SU-DHL-6 (cell line): ENCODE measurements around the gene ZNF319.

ENCODE experiments used
- EZH2phosphoT487 ChIP-seq: fragments of 200-600 bp; sonication (generic), shearing (Covaris generic); conservative IDR thresholded peaks from 2 replicates; pipeline ENCODE4 v1.6.1; 2018; ENCODE audit warnings: mild to moderate bottlenecking, antibody characterized with exemption, low read length, moderate library complexity, mixed read lengths
- TF ChIP-seq, protein P1 (sequence below): fragments of 200-600 bp; sonication (generic); IDR thresholded peaks from one replicate; pipeline ENCODE4 v1.5.1; 2017; ENCODE audit warnings: antibody characterized with exemption, mild to moderate bottlenecking, low read length, moderate library complexity; ENCODE audit not compliant: insufficient read depth, poor library complexity, severe bottlenecking

DNA sequence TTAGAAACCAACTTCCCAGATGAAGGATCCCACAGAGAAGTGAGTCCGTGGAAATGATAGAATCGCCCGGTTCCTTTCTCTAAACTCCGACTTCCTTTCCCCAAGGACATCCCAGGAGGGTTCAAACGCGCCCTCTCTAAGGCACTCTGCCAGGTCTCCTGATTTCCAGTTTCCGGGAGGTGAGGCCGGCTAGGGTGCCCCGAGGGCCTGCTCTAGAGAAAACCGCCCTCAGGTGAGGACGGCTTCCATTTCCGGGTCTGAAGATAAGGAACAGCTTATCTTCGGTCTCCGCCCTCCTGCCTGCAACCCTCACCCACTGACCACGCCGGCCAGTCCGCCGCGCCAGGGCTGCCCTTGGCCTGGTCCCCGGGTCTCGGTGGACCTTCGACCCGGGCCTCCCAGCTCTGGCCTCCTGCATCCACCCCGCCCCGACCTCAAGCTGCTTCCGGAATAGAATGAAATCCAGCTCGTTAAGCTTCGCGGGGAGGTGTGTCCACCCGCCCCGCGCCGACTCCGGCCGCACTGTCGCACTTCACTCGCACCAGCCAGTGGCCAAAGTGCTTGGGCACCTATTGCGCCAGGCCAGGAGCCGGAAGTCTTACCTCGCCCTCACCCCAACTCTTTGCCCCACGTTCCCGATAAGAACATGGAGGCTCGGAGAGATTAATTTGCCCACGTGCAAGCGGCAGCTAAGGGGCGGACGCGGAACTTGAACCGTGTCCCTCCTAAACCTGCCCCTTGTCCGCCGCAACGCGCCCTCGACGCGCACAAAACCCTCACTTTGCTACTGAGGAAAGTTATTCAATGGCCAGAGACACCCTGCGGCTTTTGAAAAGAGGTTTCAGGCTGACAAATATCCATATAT lies 24.2 kb upstream of the ZNF319 start:
- TF ChIP-seq, protein P1, sequence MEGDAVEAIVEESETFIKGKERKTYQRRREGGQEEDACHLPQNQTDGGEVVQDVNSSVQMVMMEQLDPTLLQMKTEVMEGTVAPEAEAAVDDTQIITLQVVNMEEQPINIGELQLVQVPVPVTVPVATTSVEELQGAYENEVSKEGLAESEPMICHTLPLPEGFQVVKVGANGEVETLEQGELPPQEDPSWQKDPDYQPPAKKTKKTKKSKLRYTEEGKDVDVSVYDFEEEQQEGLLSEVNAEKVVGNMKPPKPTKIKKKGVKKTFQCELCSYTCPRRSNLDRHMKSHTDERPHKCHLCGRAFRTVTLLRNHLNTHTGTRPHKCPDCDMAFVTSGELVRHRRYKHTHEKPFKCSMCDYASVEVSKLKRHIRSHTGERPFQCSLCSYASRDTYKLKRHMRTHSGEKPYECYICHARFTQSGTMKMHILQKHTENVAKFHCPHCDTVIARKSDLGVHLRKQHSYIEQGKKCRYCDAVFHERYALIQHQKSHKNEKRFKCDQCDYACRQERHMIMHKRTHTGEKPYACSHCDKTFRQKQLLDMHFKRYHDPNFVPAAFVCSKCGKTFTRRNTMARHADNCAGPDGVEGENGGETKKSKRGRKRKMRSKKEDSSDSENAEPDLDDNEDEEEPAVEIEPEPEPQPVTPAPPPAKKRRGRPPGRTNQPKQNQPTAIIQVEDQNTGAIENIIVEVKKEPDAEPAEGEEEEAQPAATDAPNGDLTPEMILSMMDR, result no peak
- no peak for TF ChIP-seq EZH2phosphoT487
